ENCODE measurements around the gene JAGN1. TPM values are rescaled to one million over a fixed set of nuclear protein-coding genes. Genes with fewer than 3 reads are reported as not detected.
A peak's percentile ranks its signal among the peaks of the same experiment; 100 is the strongest.

JAGN1 gene
- total RNA-seq, 1 donor from 2014 or later: 55.2 TPM

GRCh38 chr3:9932535-9932842 lies 42.1 kb downstream of the JAGN1 start:
- intact Hi-C loops (cut with DNase I): loop anchor here (2.0 to 10.0 kb wide), 5 partner anchors 42 to 312 kb away; partner anchors contain the start of genes ARPC4, BRPF1, JAGN1 and TADA3
- H3K27ac ChIP-seq: peak overlapping the region; percentile 97 to 99
- H3K36me3 ChIP-seq: peaks cover 18 to 32% of the 10 kb centered on the region in 2 donors

GRCh38 chr3:9932843-9933560 lies 42.6 kb downstream of the JAGN1 start:
- TF ChIP-seq CTCF (IDR thresholded peaks at IDR 0.05): peak; percentile 84 to 93 (median 89)
- Histone ChIP-seq H3K36me3 (peaks cover 23 to 37% of the 10 kb centered on the region in 2 donors), H3K4me3 (peak overlapping the region; percentile 82 to 96), H3K27me3 (no peaks in the 10 kb centered on the region), H3K9me3 (no peaks in the 10 kb centered on the region), H3K4me1 (peaks cover 11 to 21% of the 10 kb centered on the region in 2 donors), H3K27ac (peak overlapping the region; percentile 97 to 99)
- intact Hi-C loops (cut with DNase I): loop anchor here (1.0 to 10.0 kb wide), 7 partner anchors 13 to 312 kb away; partner anchors contain the start of genes ARPC4, BRPF1, JAGN1 and TADA3
- DNase-seq (ENCODE audit: low spot score in 2 of 2): peak; percentile 53 to 96

More at GRCh38 chr3:9932535-9932842, 42.1 kb downstream of the JAGN1 start:
- peaks cover 11 to 21% of the 10 kb centered on the region in 2 donors for H3K4me1 ChIP-seq
- no peaks in the 10 kb centered on the region for H3K27me3 ChIP-seq
- H3K9me3 ChIP-seq: no peaks in the 10 kb centered on the region
- no peak for TF ChIP-seq CTCF (IDR thresholded peaks at IDR 0.05)
- H3K4me3 ChIP-seq: peak overlapping the region; percentile 82 to 96
- no peak for DNase-seq (ENCODE audit: low spot score in 2 of 2)

GRCh38 chr3:9933561-9934234 lies 43.3 kb downstream of the JAGN1 start, which contains the start of gene CRELD1:
Gene CRELD1 (plus strand): TSS chr3:9933834. CDS start chr3:9934439, 605 bp downstream.
- H3K9me3 ChIP-seq: no peaks in the 10 kb centered on the region
- peaks cover 27 to 33% of the 10 kb centered on the region in 2 donors for H3K36me3 ChIP-seq
- peak; percentile 93 to 98 for DNase-seq (ENCODE audit: low spot score in 2 of 2)
- no peaks in the 10 kb centered on the region for H3K27me3 ChIP-seq
- TF ChIP-seq CTCF (IDR thresholded peaks at IDR 0.05): no peak
- intact Hi-C loops (cut with DNase I): loop anchor here (1.0 to 10.0 kb wide), 8 partner anchors 13 to 311 kb away; partner anchors contain the start of genes ARPC4, BRPF1, JAGN1 and TADA3
- peaks cover 11 to 21% of the 10 kb centered on the region in 2 donors for H3K4me1 ChIP-seq
- H3K27ac ChIP-seq: peak within 1 kb of the TSS; percentile 97 to 99
- peak within 1 kb of the TSS; percentile 82 to 96 for H3K4me3 ChIP-seq

- peaks cover 27 to 30% of the 10 kb centered on the region in 2 donors for H3K36me3 ChIP-seq
- intact Hi-C loops (cut with DNase I): loop anchor here (2.0 to 10.0 kb wide), 2 partner anchors 91 to 311 kb away; partner anchors contain the start of gene TATDN2
These were observed 43.8 kb downstream of the JAGN1 start for GRCh38 chr3:9934235-9934621.

More at GRCh38 chr3:9934235-9934621, 43.8 kb downstream of the JAGN1 start:
- peak overlapping the region; percentile 97 to 99 for H3K27ac ChIP-seq
- DNase-seq (ENCODE audit: low spot score in 2 of 2): no peak
- no peaks in the 10 kb centered on the region for H3K9me3 ChIP-seq
- H3K4me3 ChIP-seq: peak overlapping the region; percentile 82 to 96
- H3K4me1 ChIP-seq: peaks cover 11 to 21% of the 10 kb centered on the region in 2 donors
- TF ChIP-seq CTCF (IDR thresholded peaks at IDR 0.05): peak in 1 of 3 experiments; percentile 7
- H3K27me3 ChIP-seq: no peaks in the 10 kb centered on the region
